Activated CD4-positive, alpha-beta T cell treated with anti-CD3 and anti-CD28 coated beads, Interleukin-2, amount 50 U/mL, for 24 hours (primary cell): ENCODE results near the gene MAP2K5.
"Not testable (repeated sequence)": the region's sequence is repeated elsewhere in the genome, so short reads cannot be mapped to it uniquely, and the experiment has no call there.

Experiments used
- DNase-seq, 2 donors: peaks; one replicate each; pipeline ENCODE4 v3.0.0-alpha.2; 2020; ENCODE audit warnings: low read depth in 1 of 2, low spot score in 1 of 2

Gene MAP2K5

GRCh38 chr15:67652586-67652985 is 110.1 kb downstream of the MAP2K5 start:
- no peak for DNase-seq

- DNase-seq = no peak
Measured at GRCh38 chr15:67660446-67660845, 117.9 kb downstream of the MAP2K5 start.

- no peak for DNase-seq
Measured at GRCh38 chr15:67660874-67661606, 118.5 kb downstream of the MAP2K5 start.

- DNase-seq = no peak
Measured at GRCh38 chr15:67670647-67671305, 128.3 kb downstream of the MAP2K5 start.

GRCh38 chr15:67672834-67673233 is 130.3 kb downstream of the MAP2K5 start:
- DNase-seq = not testable (repeated sequence)

- no peak for DNase-seq
Measured at GRCh38 chr15:67674983-67675382, 132.5 kb downstream of the MAP2K5 start.

GRCh38 chr15:67678089-67678488 is 135.6 kb downstream of the MAP2K5 start:
- no peak for DNase-seq

GRCh38 chr15:67678993-67679392 is 136.5 kb downstream of the MAP2K5 start:
- DNase-seq = no peak

GRCh38 chr15:67680641-67681040 is 138.1 kb downstream of the MAP2K5 start:
- DNase-seq = no peak

- no peak for DNase-seq
Measured at GRCh38 chr15:67685008-67685599, 142.6 kb downstream of the MAP2K5 start.

GRCh38 chr15:67685716-67686115 is 143.2 kb downstream of the MAP2K5 start:
- DNase-seq = no peak

- DNase-seq = no peak
Measured at GRCh38 chr15:67690936-67691335, 148.4 kb downstream of the MAP2K5 start.

GRCh38 chr15:67691450-67691849 is 148.9 kb downstream of the MAP2K5 start:
- no peak for DNase-seq

GRCh38 chr15:67692573-67692972 is 150.1 kb downstream of the MAP2K5 start:
- no peak for DNase-seq

GRCh38 chr15:67696087-67696486 is 153.6 kb downstream of the MAP2K5 start:
- no peak for DNase-seq

- DNase-seq = no peak
Measured at GRCh38 chr15:67700023-67700422, 157.5 kb downstream of the MAP2K5 start.

GRCh38 chr15:67701669-67702068 is 159.2 kb downstream of the MAP2K5 start:
- no peak for DNase-seq

GRCh38 chr15:67707520-67708283 is 165.2 kb downstream of the MAP2K5 start:
- no peak for DNase-seq

GRCh38 chr15:67708500-67708899 is 166.0 kb downstream of the MAP2K5 start:
- DNase-seq = no peak

GRCh38 chr15:67715170-67715569 is 172.7 kb downstream of the MAP2K5 start:
- no peak for DNase-seq

- no peak for DNase-seq
Measured at GRCh38 chr15:67716171-67716570, 173.7 kb downstream of the MAP2K5 start.

GRCh38 chr15:67717776-67718175 is 175.3 kb downstream of the MAP2K5 start:
- DNase-seq = no peak
